HG03060 (cell line): ENCODE measurements around the gene CBR1.
"Not testable (repeated sequence)": the region's sequence is repeated elsewhere in the genome, so short reads cannot be mapped to it uniquely, and the experiment has no call there.

Experiments
- ATAC-seq: cut with Tn5 transposase; IDR thresholded peaks from one replicate; pipeline ENCODE4 v1.9.1; 2021; ENCODE audit warnings: low read depth, moderate number of reproducible peaks; ENCODE audit not compliant: unreplicated experiment

Gene CBR1

GRCh38 chr21:36047139-36047538 is 22.7 kb upstream of the CBR1 start:
- no peak for ATAC-seq

GRCh38 chr21:36048357-36048756 is 21.5 kb upstream of the CBR1 start:
- ATAC-seq = no peak

- ATAC-seq = no peak
Measured at GRCh38 chr21:36052860-36053714, 16.7 kb upstream of the CBR1 start.

- no peak for ATAC-seq
Measured at GRCh38 chr21:36053715-36054062, 16.1 kb upstream of the CBR1 start.

GRCh38 chr21:36055551-36055950 is 14.3 kb upstream of the CBR1 start:
- ATAC-seq = no peak

GRCh38 chr21:36059823-36060158 is 10.0 kb upstream of the CBR1 start:
- peak; percentile 27 for ATAC-seq

GRCh38 chr21:36060159-36060921 is 9.5 kb upstream of the CBR1 start, which contains the start of gene SETD4:
TSS of gene SETD4 (minus strand) at chr21:36060526. CDS start at chr21:36058888, 1,638 bp downstream.
- peak; percentile 85 for ATAC-seq

- no peak for ATAC-seq
Measured at GRCh38 chr21:36061445-36061844, 8.4 kb upstream of the CBR1 start.

- ATAC-seq = no peak
Measured at GRCh38 chr21:36063375-36064084, 6.3 kb upstream of the CBR1 start.

- no peak for ATAC-seq
Measured at GRCh38 chr21:36064085-36064460, 5.8 kb upstream of the CBR1 start.

- ATAC-seq = no peak
Measured at GRCh38 chr21:36065497-36066036, 4.3 kb upstream of the CBR1 start.

GRCh38 chr21:36068748-36069398 is 951 bp upstream of the CBR1 start:
- no peak for ATAC-seq

- ATAC-seq = no peak
Measured at GRCh38 chr21:36070999-36071398, 1.2 kb downstream of the CBR1 start.

- ATAC-seq = no peak
Measured at GRCh38 chr21:36072453-36073162, 2.8 kb downstream of the CBR1 start.

- no peak for ATAC-seq
Measured at GRCh38 chr21:36073181-36073580, 3.4 kb downstream of the CBR1 start.

- not testable (repeated sequence) for ATAC-seq
Measured at GRCh38 chr21:36073911-36074310, 4.1 kb downstream of the CBR1 start.

- no peak for ATAC-seq
Measured at GRCh38 chr21:36075171-36075570, 5.3 kb downstream of the CBR1 start.

GRCh38 chr21:36075953-36076352 is 6.1 kb downstream of the CBR1 start:
- no peak for ATAC-seq

GRCh38 chr21:36076878-36077655 is 7.2 kb downstream of the CBR1 start:
- no peak for ATAC-seq
